Endothelial cell of umbilical vein (primary cell): ENCODE measurements around the gene LYSMD2. TPM values are rescaled to one million over a fixed set of nuclear protein-coding genes. Genes with fewer than 3 reads are reported as not detected.

ENCODE experiments used
- BruUV-seq: library from RNA; stranded (reverse); fragments of 400-500 nt; replicated peaks from 2 replicates; lab custom pipeline; 2021; lab: Mats Ljungman, UMichigan
- CTCF ChIA-PET: fragments of 300-600, 350-600 bp; sonication (Branson Sonifier 250); formaldehyde crosslinking; loops from one replicate; lab custom pipeline; 2021; ENCODE audit warnings: antibody characterized with exemption, inconsistent platforms; lab: Charles Lee
- POLR2A ChIA-PET: fragments of 300-600, 350-600 bp; sonication (Branson Sonifier 250); formaldehyde crosslinking; loops from one replicate; lab custom pipeline; 2021; ENCODE audit warnings: antibody characterized with exemption, inconsistent platforms; lab: Charles Lee
- DNase-seq: peaks from one replicate; pipeline ENCODE4 v3.0.0-alpha.2; 2011; ENCODE audit warnings: low read depth, low spot score
- FAIRE-seq: peaks from 2 replicates; lab custom pipeline; 2011; peaks lifted over from hg19 to GRCh38; lab: Jason Lieb, UNC
- H2AFZ ChIP-seq: 2 replicates; pipeline ENCODE4 v1.6.0; 2012; ENCODE audit warnings: low read depth, low read length, control low read depth, inconsistent platforms
- H3K27ac ChIP-seq: 2 replicates; pipeline ENCODE4 v1.5.1; 2011; ENCODE audit warnings: low read depth, mild to moderate bottlenecking, control low read depth, low read length, moderate library complexity; ENCODE audit not compliant: insufficient read depth
- H3K27me3 ChIP-seq, 2 experiments: 2 replicates each; pipeline versions ENCODE4 v1.6.0 to v1.6.1; 2011; ENCODE audit warnings: low read length in 2 of 2, mixed read lengths in 1 of 2; ENCODE audit not compliant: control insufficient read depth in 2 of 2, insufficient read depth in 2 of 2
- H3K36me3 ChIP-seq, 2 experiments: 2 replicates in 1 of 2; 3 replicates in 1 of 2; pipeline ENCODE4 v1.5.1; 2011; ENCODE audit warnings: low read length in 2 of 2, mild to moderate bottlenecking in 1 of 2, moderate library complexity in 1 of 2; ENCODE audit not compliant: control insufficient read depth in 2 of 2, insufficient read depth in 2 of 2; ENCODE audit errors: extremely low read depth in 1 of 2
- H3K4me1 ChIP-seq: 3 replicates; pipeline ENCODE4 v1.5.1; 2011; ENCODE audit warnings: mild to moderate bottlenecking, low read length; ENCODE audit not compliant: control insufficient read depth, insufficient read depth; ENCODE audit errors: extremely low read depth
- H3K4me2 ChIP-seq: 2 replicates; pipeline ENCODE4 v1.6.1; 2011; ENCODE audit warnings: low read length, control low read depth, mixed read lengths; ENCODE audit not compliant: insufficient read depth
- H3K4me3 ChIP-seq, 3 experiments: fragments of 200-600 bp in 1 of 3; sonication (generic), shearing (Covaris generic) in 1 of 3; replicated peaks in 1 of 3; 2 replicates each; pipeline ENCODE4 v1.5.1; 2011 to 2016; ENCODE audit warnings: control low read depth in 3 of 3, low read length in 3 of 3, mild to moderate bottlenecking in 2 of 3, inconsistent platforms in 1 of 3, low read depth in 1 of 3, moderate library complexity in 1 of 3; ENCODE audit not compliant: insufficient read depth in 1 of 3
- H3K79me2 ChIP-seq: 2 replicates; pipeline ENCODE4 v1.6.0; 2012; ENCODE audit warnings: low read length, inconsistent platforms; ENCODE audit not compliant: control insufficient read depth, insufficient read depth
- H3K9ac ChIP-seq: replicated peaks from 2 replicates; pipeline ENCODE3; 2011; ENCODE audit warnings: low read length, control low read depth; ENCODE audit not compliant: insufficient read depth; ENCODE audit errors: extremely low read depth
- H3K9me1 ChIP-seq: replicated peaks from 3 replicates; pipeline ENCODE4 v1.6.0; 2011; ENCODE audit warnings: mild to moderate bottlenecking, low read length; ENCODE audit not compliant: control insufficient read depth, insufficient read depth; ENCODE audit errors: extremely low read depth
- H3K9me3 ChIP-seq: replicated peaks from 2 replicates; pipeline ENCODE4 v1.5.1; 2012; ENCODE audit warnings: low read length, inconsistent platforms; ENCODE audit not compliant: control insufficient read depth, insufficient read depth
- H4K20me1 ChIP-seq: replicated peaks from 2 replicates; pipeline ENCODE3; 2011; ENCODE audit warnings: mild to moderate bottlenecking, low read length; ENCODE audit not compliant: control insufficient read depth, insufficient read depth; ENCODE audit errors: extremely low read depth
- EZH2 ChIP-seq: IDR thresholded peaks from 2 replicates; pipeline ENCODE4 v1.6.1; 2012; ENCODE audit warnings: borderline replicate concordance, low read depth, mild to moderate bottlenecking, moderate library complexity, low read length, inconsistent platforms; ENCODE audit not compliant: severe bottlenecking
- FOS ChIP-seq: IDR thresholded peaks from 2 replicates; pipeline ENCODE4 v1.6.1; 2011; ENCODE audit warnings: mild to moderate bottlenecking, low read length, moderate library complexity, borderline replicate concordance; ENCODE audit not compliant: insufficient read depth
- GATA2 ChIP-seq: IDR thresholded peaks from 2 replicates; pipeline ENCODE4 v1.7.0; 2011; ENCODE audit warnings: low read depth, mild to moderate bottlenecking, moderate library complexity, mixed read lengths, low read length; ENCODE audit not compliant: insufficient read length, insufficient read depth
- JUN ChIP-seq: IDR thresholded peaks from 2 replicates; pipeline ENCODE4 v1.6.1; 2011; ENCODE audit warnings: borderline replicate concordance, low read depth; ENCODE audit not compliant: insufficient read length, insufficient read depth
- MAX ChIP-seq: IDR thresholded peaks from 2 replicates; pipeline ENCODE4 v1.6.1; 2011; ENCODE audit not compliant: insufficient read depth, insufficient read length
- MYC ChIP-seq: IDR thresholded peaks from one replicate; pipeline ENCODE4 v1.6.1; 2011; ENCODE audit warnings: mild to moderate bottlenecking, low read depth, low read length
- POLR2A ChIP-seq: IDR thresholded peaks from 2 replicates; pipeline ENCODE4 v1.6.1; 2012; ENCODE audit warnings: low read depth, mild to moderate bottlenecking, control low read depth, low read length
- POLR2AphosphoS5 ChIP-seq: IDR thresholded peaks from 2 replicates; pipeline ENCODE4 v1.6.1; 2012; ENCODE audit warnings: low read depth, mild to moderate bottlenecking, control low read depth, low read length, moderate library complexity; ENCODE audit not compliant: insufficient read depth
- dilution Hi-C: fragments of 300-500 bp; cut with MboI; formaldehyde crosslinking; loops from one replicate; pipeline ENCODE4 v1.15.0; 2019; ENCODE audit warnings: low sequenced_read_pairs; ENCODE audit not compliant: extremely low pct_ligation_motif_present
- intact Hi-C: fragments of 100-400 bp; cut with micrococcal nuclease; formaldehyde crosslinking; loops from one replicate; pipeline ENCODE4 v1.10.0; 2022
- polyA plus RNA-seq, 4 experiments: library from polyadenylated mRNA; depleted of rRNA in 3 of 4; stranded (reverse) in 3 of 4; unstranded in 1 of 4; fragments of >200 nt; gene quantifications; 2 replicates each; pipeline versions ENCODE4 v1.2.1 to v1.2.3, GENCODE V29; 2011 to 2012; ENCODE audit warnings: missing spikeins in 1 of 4
- total RNA-seq: library from RNA; stranded (reverse); gene quantifications from 2 replicates; pipeline ENCODE4 v1.2.3, GENCODE V29; 2021
- TF ChIP-seq, protein P1 (sequence below), 2 donors: IDR thresholded peaks; 1 replicate in 1 of 2; 2 replicates in 1 of 2; pipeline ENCODE4 v1.5.1; 2011; ENCODE audit warnings: low read length in 2 of 2, mild to moderate bottlenecking in 2 of 2, moderate library complexity in 2 of 2, control low read depth in 1 of 2, inconsistent platforms in 1 of 2, low read depth in 1 of 2; ENCODE audit not compliant: insufficient read depth in 1 of 2; ENCODE audit errors: extremely low read depth in 1 of 2

LYSMD2 gene
- total and polyA plus RNA-seq, 2 donors (not counting 3 experiments of a cell fraction or from before 2014, with no cell fraction given): 6.2 to 8.0 TPM

GRCh38 chr15:51755790-51756189, 18.3 kb upstream of the LYSMD2 start:
- dilution Hi-C loops (no loop called here), intact Hi-C loops (no loop called here)
- H3K9me3 ChIP-seq: no peaks in the 10 kb centered on the region
- H3K4me3 ChIP-seq: no peak overlapping the region
- no peak overlapping the region for H3K4me2 ChIP-seq
- FAIRE-seq (no peak), DNase-seq (no peak)
- no peaks in the 10 kb centered on the region for H3K36me3 ChIP-seq
- no peaks in the 10 kb centered on the region for H3K9me1 ChIP-seq
- no TSS peak for BruUV-seq
- no peak overlapping the region for H3K27ac ChIP-seq
- no peaks in the 10 kb centered on the region for H4K20me1 ChIP-seq
- H3K4me1 ChIP-seq: peaks cover 3% of the 10 kb centered on the region
- TF ChIP-seq EZH2 (no peak), JUN (no peak), POLR2A (no peak), MAX (no peak), POLR2AphosphoS5 (no peak), GATA2 (no peak), FOS (no peak), MYC (no peak)
- TF ChIP-seq, protein P1, sequence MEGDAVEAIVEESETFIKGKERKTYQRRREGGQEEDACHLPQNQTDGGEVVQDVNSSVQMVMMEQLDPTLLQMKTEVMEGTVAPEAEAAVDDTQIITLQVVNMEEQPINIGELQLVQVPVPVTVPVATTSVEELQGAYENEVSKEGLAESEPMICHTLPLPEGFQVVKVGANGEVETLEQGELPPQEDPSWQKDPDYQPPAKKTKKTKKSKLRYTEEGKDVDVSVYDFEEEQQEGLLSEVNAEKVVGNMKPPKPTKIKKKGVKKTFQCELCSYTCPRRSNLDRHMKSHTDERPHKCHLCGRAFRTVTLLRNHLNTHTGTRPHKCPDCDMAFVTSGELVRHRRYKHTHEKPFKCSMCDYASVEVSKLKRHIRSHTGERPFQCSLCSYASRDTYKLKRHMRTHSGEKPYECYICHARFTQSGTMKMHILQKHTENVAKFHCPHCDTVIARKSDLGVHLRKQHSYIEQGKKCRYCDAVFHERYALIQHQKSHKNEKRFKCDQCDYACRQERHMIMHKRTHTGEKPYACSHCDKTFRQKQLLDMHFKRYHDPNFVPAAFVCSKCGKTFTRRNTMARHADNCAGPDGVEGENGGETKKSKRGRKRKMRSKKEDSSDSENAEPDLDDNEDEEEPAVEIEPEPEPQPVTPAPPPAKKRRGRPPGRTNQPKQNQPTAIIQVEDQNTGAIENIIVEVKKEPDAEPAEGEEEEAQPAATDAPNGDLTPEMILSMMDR (IDR thresholded peaks at IDR 0.05; ENCODE audit: extremely low read depth in 1 of 2, insufficient read depth in 1 of 2, low read depth in 1 of 2, low read length in 2 of 2): no peak
- H3K9ac ChIP-seq: no peak overlapping the region
- no peak overlapping the region for H2AFZ ChIP-seq
- POLR2A ChIA-PET: no interaction called here
- peaks cover 45% of the 10 kb centered on the region in 2 experiments for H3K27me3 ChIP-seq
- CTCF ChIA-PET: interaction anchor here (1.7 to 5.3 kb wide), 2 partner anchors 14 to 21 kb away, joined by 5 to 42 read pairs; no protein-coding TSS in a partner anchor
- H3K79me2 ChIP-seq: no peaks in the 10 kb centered on the region
